Mesendoderm (in vitro differentiated cells): ENCODE data around the gene ALK.

Experiments used
- DNase-seq: peaks from one replicate; pipeline ENCODE4 v3.0.0; 2013
- H2AK5ac ChIP-seq: 2 replicates; pipeline ENCODE4 v1.6.1; 2013; ENCODE audit warnings: low read length, inconsistent platforms
- H2BK120ac ChIP-seq: 2 replicates; pipeline ENCODE4 v1.6.1; 2013; ENCODE audit warnings: low read depth, mild to moderate bottlenecking, low read length, moderate library complexity, mixed read lengths
- H2BK15ac ChIP-seq: replicated peaks from 2 replicates; pipeline ENCODE4 v1.6.1; 2013; ENCODE audit warnings: low read depth, mild to moderate bottlenecking, moderate library complexity
- H2BK5ac ChIP-seq: 2 replicates; pipeline ENCODE4 v1.6.1; 2013; ENCODE audit warnings: low read length, inconsistent platforms
- H3K18ac ChIP-seq: 2 replicates; pipeline ENCODE4 v1.6.1; 2013; ENCODE audit warnings: mild to moderate bottlenecking, low read length, mixed read lengths
- H3K23ac ChIP-seq: one replicate; pipeline ENCODE4 v1.6.1; 2013; ENCODE audit warnings: low read length
- H3K27ac ChIP-seq: 2 replicates; pipeline ENCODE4 v1.5.1; 2013; ENCODE audit warnings: low read depth, mild to moderate bottlenecking, inconsistent platforms, low read length, moderate library complexity
- H3K27me3 ChIP-seq: 2 replicates; pipeline ENCODE4 v1.6.1; 2013; ENCODE audit warnings: low read length, control low read depth, mild to moderate bottlenecking, inconsistent platforms; ENCODE audit not compliant: insufficient read depth, poor library complexity
- H3K36me3 ChIP-seq: 2 replicates; pipeline ENCODE4 v1.6.1; 2013; ENCODE audit warnings: low read length, inconsistent platforms; ENCODE audit not compliant: control insufficient read depth, insufficient read depth
- H3K4ac ChIP-seq: one replicate; pipeline ENCODE4 v1.6.1; 2013; ENCODE audit warnings: low read depth, mild to moderate bottlenecking, low read length, moderate library complexity
- H3K4me1 ChIP-seq: 2 replicates; pipeline ENCODE4 v1.6.1; 2013; ENCODE audit warnings: low read depth, low read length, inconsistent platforms; ENCODE audit not compliant: control insufficient read depth
- H3K4me2 ChIP-seq: 2 replicates; pipeline ENCODE4 v1.6.1; 2013; ENCODE audit warnings: low read length
- H3K4me3 ChIP-seq: 2 replicates; pipeline ENCODE4 v1.5.1; 2013; ENCODE audit warnings: mild to moderate bottlenecking, low read length
- H3K56ac ChIP-seq: one replicate; pipeline ENCODE4 v1.6.1; 2013; ENCODE audit warnings: low read length
- H3K79me1 ChIP-seq: 2 replicates; pipeline ENCODE4 v1.6.1; 2013; ENCODE audit warnings: low read length, inconsistent platforms
- H3K79me2 ChIP-seq: 2 replicates; pipeline ENCODE4 v1.6.1; 2013; ENCODE audit warnings: mild to moderate bottlenecking, low read length; ENCODE audit not compliant: control insufficient read depth, insufficient read depth
- H3K9ac ChIP-seq: 2 replicates; pipeline ENCODE4 v1.6.1; 2013; ENCODE audit warnings: low read length, inconsistent platforms
- H4K5ac ChIP-seq: one replicate; pipeline ENCODE4 v1.6.1; 2013; ENCODE audit warnings: low read length
- H4K8ac ChIP-seq: one replicate; pipeline ENCODE4 v1.6.1; 2013; ENCODE audit warnings: low read depth, mild to moderate bottlenecking, control low read depth, low read length, moderate library complexity
- WGBS: extraction: QIAGEN DNeasy Blood & Tissue Kit; methylation state at CpG from one replicate; pipeline ENCODE4 v1.1.7; 2013; ENCODE audit warnings: low lambda C conversion rate, missing lambda C conversion rate; ENCODE audit not compliant: insufficient coverage; ENCODE audit errors: extremely low coverage; 5-methylcytosine and 5-hydroxymethylcytosine counted together

Gene ALK

DNA sequence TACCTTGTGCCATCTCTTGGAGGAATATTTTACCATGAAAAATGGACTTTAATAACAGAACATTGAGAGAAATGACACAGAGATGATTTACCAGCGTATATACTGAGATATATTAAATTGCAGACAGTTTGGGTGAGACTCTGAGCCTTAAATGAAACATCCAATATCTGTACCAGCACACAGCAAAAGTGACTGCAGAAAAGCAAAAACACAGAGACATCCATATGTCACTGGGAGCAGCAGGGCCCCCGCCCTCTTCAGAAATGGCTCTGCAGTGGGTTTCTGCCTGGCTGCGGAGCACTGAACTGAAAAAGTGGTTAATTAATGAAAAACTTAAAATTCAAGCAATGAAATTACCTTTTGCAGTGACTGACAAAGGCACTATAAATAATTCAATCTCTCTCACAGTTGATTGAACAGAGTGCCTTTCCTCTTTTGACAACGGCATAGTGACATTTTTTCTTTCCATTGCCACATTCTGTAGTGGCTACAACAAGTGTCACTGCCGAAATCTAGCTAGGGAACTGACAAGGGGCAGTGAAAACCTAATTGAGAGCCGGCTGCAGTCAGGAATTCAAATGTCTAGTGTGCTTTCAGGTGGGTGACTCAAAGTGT is 353.4 kb downstream of the ALK start:
- Histone ChIP-seq H3K36me3 (no peaks in the 10 kb centered on the region), H4K8ac (no peak overlapping the region), H2BK120ac (no peak overlapping the region), H3K56ac (no peak overlapping the region), H3K4me2 (no peak overlapping the region), H3K18ac (no peak overlapping the region), H3K4ac (no peak overlapping the region), H2BK15ac (no peak overlapping the region), H3K23ac (no peak overlapping the region), H3K27me3 (no peaks in the 10 kb centered on the region), H3K4me3 (no peak overlapping the region), H3K9ac (no peak overlapping the region), H3K79me1 (no peaks in the 10 kb centered on the region), H3K4me1 (no peaks in the 10 kb centered on the region), H3K79me2 (no peaks in the 10 kb centered on the region), H2AK5ac (no peak overlapping the region), H4K5ac (no peak overlapping the region), H3K27ac (no peak overlapping the region), H2BK5ac (no peak overlapping the region)
- WGBS = no CpG with 5 or more reads among the region's 6 CpGs
- DNase-seq = no peak

DNA sequence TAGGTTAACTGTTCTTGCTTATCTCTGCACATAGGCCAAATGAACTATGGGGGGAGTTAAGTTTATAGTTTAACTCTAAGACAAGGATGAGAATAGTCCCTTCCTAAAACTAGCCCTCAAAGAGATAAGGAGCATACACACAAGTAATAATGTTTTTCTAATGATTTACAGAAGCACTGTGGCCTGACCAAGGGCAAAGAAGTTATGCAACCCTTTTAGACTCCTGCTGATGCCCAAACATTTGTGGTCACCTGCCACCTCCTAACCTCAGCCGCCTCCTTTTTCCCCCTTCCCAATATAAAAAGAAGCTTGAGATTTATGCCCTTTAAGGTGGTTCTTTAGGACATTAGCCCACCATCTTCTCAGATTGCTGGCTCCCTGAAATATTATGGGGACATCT is 357.7 kb downstream of the ALK start:
- Histone ChIP-seq H2BK5ac (no peak overlapping the region), H3K4me3 (no peak overlapping the region), H3K79me2 (no peaks in the 10 kb centered on the region), H3K36me3 (no peaks in the 10 kb centered on the region), H4K5ac (no peak overlapping the region), H3K27ac (no peak overlapping the region), H3K4ac (no peak overlapping the region), H3K79me1 (no peaks in the 10 kb centered on the region), H2BK15ac (no peak overlapping the region), H3K56ac (no peak overlapping the region), H3K4me1 (no peaks in the 10 kb centered on the region), H2BK120ac (no peak overlapping the region), H2AK5ac (no peak overlapping the region), H4K8ac (no peak overlapping the region), H3K9ac (no peak overlapping the region), H3K4me2 (no peak overlapping the region), H3K27me3 (no peaks in the 10 kb centered on the region), H3K23ac (no peak overlapping the region), H3K18ac (no peak overlapping the region)
- WGBS = no CpG with 5 or more reads among the region's 1 CpG
- DNase-seq = no peak

DNA sequence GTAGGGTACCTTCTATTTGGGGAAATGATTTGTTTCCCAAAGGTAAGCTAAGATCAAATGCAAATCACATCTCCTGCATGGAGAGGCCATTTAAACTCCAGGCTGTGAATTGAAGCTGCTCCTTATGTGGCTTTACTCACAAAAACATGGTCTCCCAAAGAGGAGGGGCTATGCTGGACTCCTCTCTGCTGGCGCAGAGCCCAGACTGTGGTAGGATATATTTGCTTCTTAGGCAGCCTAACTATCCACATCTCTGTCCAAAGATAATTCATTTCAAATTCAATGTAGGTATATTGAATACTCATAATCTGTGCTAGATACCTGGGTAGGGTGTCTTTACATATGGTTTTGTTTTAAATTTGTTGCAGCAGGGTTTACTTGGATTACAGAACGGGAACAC is 358.5 kb downstream of the ALK start:
- H3K79me2 ChIP-seq = no peaks in the 10 kb centered on the region
- H3K4me1 ChIP-seq = no peaks in the 10 kb centered on the region
- no peak overlapping the region for H3K9ac ChIP-seq
- no peaks in the 10 kb centered on the region for H3K27me3 ChIP-seq
- no peak overlapping the region for H3K27ac ChIP-seq
- no peak overlapping the region for H3K4me2 ChIP-seq
- H3K36me3 ChIP-seq = no peaks in the 10 kb centered on the region
- H2BK15ac ChIP-seq = no peak overlapping the region
- no peaks in the 10 kb centered on the region for H3K79me1 ChIP-seq
- H4K8ac ChIP-seq = no peak overlapping the region
- H3K56ac ChIP-seq = no peak overlapping the region
- no peak overlapping the region for H3K4ac ChIP-seq
- no peak overlapping the region for H3K23ac ChIP-seq
- no peak overlapping the region for H2AK5ac ChIP-seq
- no CpG with 5 or more reads among the region's 2 CpGs for WGBS
- DNase-seq = no peak
- H3K18ac ChIP-seq = no peak overlapping the region
- no peak overlapping the region for H2BK5ac ChIP-seq
- H3K4me3 ChIP-seq = no peak overlapping the region
- H2BK120ac ChIP-seq = no peak overlapping the region
- H4K5ac ChIP-seq = no peak overlapping the region

DNA sequence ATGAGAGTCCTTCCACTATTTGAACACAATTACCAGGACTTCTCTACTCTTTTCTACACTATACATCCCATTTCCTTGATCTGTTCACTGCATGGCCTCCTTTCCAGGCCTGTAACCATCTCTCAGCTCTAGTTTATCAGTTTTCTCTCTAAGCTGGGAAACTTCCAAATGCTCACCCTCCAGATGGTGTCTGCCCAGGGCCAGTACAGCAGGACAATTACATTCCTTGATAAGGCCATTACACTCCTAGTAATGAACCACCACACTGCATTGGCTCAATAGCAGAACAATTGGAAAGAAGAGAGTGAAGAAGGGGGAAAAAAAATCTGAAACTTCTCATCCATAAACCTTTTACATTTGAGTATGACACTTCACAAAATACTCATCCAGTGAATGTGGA is 359.1 kb downstream of the ALK start:
- Histone ChIP-seq H2BK120ac (no peak overlapping the region), H3K4me2 (no peak overlapping the region), H3K9ac (no peak overlapping the region), H3K4me3 (no peak overlapping the region), H3K4ac (no peak overlapping the region), H3K27ac (no peak overlapping the region), H3K79me2 (no peaks in the 10 kb centered on the region), H4K8ac (no peak overlapping the region), H2BK15ac (no peak overlapping the region), H3K18ac (no peak overlapping the region), H3K79me1 (no peaks in the 10 kb centered on the region), H4K5ac (no peak overlapping the region), H2AK5ac (no peak overlapping the region), H3K56ac (no peak overlapping the region), H3K27me3 (no peaks in the 10 kb centered on the region), H2BK5ac (no peak overlapping the region), H3K36me3 (no peaks in the 10 kb centered on the region), H3K23ac (no peak overlapping the region), H3K4me1 (no peaks in the 10 kb centered on the region)
- DNase-seq = no peak

DNA sequence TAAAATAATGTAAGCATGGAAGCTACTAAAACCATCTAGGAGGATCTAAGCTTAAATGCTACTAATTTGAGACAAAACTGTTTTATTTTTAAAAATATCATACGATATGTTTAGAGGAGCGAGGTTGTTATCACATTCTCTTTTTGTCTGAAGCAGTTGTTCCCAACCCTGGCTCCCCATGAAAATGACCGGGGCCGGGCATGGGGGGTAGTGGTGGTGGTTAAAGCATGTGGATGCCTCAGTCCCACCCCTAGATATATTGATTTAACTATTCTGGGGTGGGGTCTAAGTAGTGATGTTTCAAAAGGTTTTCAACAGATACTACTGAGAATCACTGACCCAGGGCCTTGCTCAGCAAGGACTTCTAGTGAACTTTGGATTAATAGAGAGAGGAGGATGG is 359.8 kb downstream of the ALK start:
- Histone ChIP-seq H3K27ac (no peak overlapping the region), H3K4me2 (no peak overlapping the region), H2BK5ac (no peak overlapping the region), H3K9ac (no peak overlapping the region), H2BK15ac (no peak overlapping the region), H3K56ac (no peak overlapping the region), H3K23ac (no peak overlapping the region), H3K79me2 (no peaks in the 10 kb centered on the region), H3K18ac (no peak overlapping the region), H4K8ac (no peak overlapping the region), H2BK120ac (no peak overlapping the region), H3K27me3 (no peaks in the 10 kb centered on the region), H3K4me3 (no peak overlapping the region), H2AK5ac (no peak overlapping the region), H3K4me1 (no peaks in the 10 kb centered on the region), H3K79me1 (no peaks in the 10 kb centered on the region), H3K36me3 (no peaks in the 10 kb centered on the region), H4K5ac (no peak overlapping the region), H3K4ac (no peak overlapping the region)
- no CpG with 5 or more reads among the region's 4 CpGs for WGBS
- DNase-seq = no peak

DNA sequence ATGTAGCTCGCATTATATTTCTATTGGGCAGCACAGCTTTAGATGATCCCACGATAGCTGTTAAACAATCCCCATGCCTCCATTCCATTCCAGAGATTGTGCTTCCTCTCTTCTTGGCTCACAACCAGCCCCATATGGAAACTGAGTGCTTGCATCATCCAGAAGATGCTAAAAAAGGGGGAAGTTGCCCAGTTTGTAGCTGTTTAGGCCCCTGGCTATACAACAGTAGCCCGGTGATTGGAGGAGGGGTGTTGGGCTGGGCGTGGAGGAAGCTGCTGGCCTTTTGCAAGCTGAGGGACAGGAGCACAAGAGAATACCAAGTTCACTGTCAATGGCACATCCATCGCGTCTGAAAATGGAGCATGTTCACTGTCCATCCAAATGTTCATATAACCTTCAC is 360.2 kb downstream of the ALK start:
- Histone ChIP-seq H2BK5ac (no peak overlapping the region), H3K27me3 (no peaks in the 10 kb centered on the region), H3K9ac (no peak overlapping the region), H4K5ac (no peak overlapping the region), H2AK5ac (no peak overlapping the region), H3K23ac (no peak overlapping the region), H4K8ac (no peak overlapping the region), H3K79me1 (no peaks in the 10 kb centered on the region), H3K18ac (no peak overlapping the region), H3K79me2 (no peaks in the 10 kb centered on the region), H3K56ac (no peak overlapping the region), H3K27ac (no peak overlapping the region), H3K4me3 (no peak overlapping the region), H2BK15ac (no peak overlapping the region), H2BK120ac (no peak overlapping the region), H3K36me3 (no peaks in the 10 kb centered on the region), H3K4me2 (no peak overlapping the region), H3K4me1 (no peaks in the 10 kb centered on the region), H3K4ac (no peak overlapping the region)
- WGBS = no CpG with 5 or more reads among the region's 6 CpGs
- DNase-seq = no peak
